Measurements from ENCODE around the gene TATDN3. TPM values are rescaled to one million over a fixed set of nuclear protein-coding genes. Genes with fewer than 3 reads are reported as not detected.

TATDN3 gene
- total and polyA plus RNA-seq, 2 experiments from 2014 or later = 8.8 to 14.3 TPM

DNA sequence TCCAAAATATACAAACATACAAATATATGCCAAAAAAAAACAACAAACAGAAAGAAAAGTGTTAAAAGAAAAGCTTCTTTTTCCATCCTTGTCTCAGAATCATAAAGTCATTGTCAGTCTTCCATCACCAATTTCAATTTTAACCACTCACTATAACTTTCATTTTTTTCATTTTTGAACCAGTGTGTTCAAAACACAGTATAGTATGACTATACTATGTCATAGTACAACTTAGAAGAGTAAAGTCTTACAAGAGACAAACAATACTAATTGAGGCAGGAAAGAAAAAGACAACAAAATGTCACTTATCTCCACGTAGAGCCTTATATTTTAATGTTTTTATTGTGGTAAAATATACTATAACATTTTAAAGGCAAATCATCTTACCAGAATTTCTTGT is 7.7 kb upstream of the TATDN3 start:
- DNase-seq (ENCODE audit: low spot score) = no peak
- Histone ChIP-seq H3K27ac (no peak overlapping the region), H3K27me3 (no peaks in the 10 kb centered on the region), H3K9me2 (replicated peaks; ENCODE audit: insufficient read depth) (no peaks in the 10 kb centered on the region), H3K79me2 (peaks cover 16% of the 10 kb centered on the region), H3K4me1 (ENCODE audit: insufficient read depth) (no peaks in the 10 kb centered on the region), H3K9me3 (ENCODE audit: low read depth) (no peaks in the 10 kb centered on the region), H3K4me3 (no peak overlapping the region), H2AFZ (no peak overlapping the region), H3K4me2 (no peak overlapping the region), H3K36me3 (replicated peaks; ENCODE audit: insufficient read depth, low read depth) (no peaks in the 10 kb centered on the region), H4K20me1 (ENCODE audit: insufficient read depth, poor library complexity, severe bottlenecking) (no peaks in the 10 kb centered on the region)
- 94% methylated on average over 1 of the region's 1 CpG for WGBS (ENCODE audit: low lambda C conversion rate, missing lambda C conversion rate)
- TF ChIP-seq, protein P1, sequence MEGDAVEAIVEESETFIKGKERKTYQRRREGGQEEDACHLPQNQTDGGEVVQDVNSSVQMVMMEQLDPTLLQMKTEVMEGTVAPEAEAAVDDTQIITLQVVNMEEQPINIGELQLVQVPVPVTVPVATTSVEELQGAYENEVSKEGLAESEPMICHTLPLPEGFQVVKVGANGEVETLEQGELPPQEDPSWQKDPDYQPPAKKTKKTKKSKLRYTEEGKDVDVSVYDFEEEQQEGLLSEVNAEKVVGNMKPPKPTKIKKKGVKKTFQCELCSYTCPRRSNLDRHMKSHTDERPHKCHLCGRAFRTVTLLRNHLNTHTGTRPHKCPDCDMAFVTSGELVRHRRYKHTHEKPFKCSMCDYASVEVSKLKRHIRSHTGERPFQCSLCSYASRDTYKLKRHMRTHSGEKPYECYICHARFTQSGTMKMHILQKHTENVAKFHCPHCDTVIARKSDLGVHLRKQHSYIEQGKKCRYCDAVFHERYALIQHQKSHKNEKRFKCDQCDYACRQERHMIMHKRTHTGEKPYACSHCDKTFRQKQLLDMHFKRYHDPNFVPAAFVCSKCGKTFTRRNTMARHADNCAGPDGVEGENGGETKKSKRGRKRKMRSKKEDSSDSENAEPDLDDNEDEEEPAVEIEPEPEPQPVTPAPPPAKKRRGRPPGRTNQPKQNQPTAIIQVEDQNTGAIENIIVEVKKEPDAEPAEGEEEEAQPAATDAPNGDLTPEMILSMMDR (IDR thresholded peaks at IDR 0.05; ENCODE audit: poor library complexity) = no peak
- TF ChIP-seq EZH2phosphoT487 (IDR thresholded peaks at IDR 0.05; ENCODE audit: low read depth, severe bottlenecking, unreplicated experiment) = no peak
- TF ChIP-seq EZH2 (IDR thresholded peaks at IDR 0.05; ENCODE audit: borderline replicate concordance) = no peak

DNA sequence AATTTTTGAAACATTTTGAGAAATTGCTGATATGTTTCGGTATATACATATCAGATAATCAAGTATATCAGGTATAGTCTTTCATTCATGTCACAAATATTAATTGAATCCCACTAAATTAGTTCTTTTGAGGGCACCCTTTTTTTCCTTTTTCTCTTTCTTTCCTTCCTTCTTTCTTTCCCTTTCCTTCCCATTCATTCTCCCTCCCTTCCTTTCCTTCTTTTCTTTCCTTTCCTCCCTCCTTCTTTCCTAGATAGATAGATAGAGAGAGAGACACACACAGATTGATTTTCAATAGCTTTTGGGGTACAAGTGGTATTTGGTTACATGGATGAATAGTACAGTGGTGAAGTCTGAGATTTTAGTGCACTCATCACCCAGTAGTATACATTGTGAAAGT is 5.8 kb upstream of the TATDN3 start:
- WGBS (ENCODE audit: low lambda C conversion rate, missing lambda C conversion rate) = 97% methylated on average over 1 of the region's 1 CpG
- H3K9me2 ChIP-seq (replicated peaks; ENCODE audit: insufficient read depth) = no peaks in the 10 kb centered on the region
- H3K27ac ChIP-seq = no peak overlapping the region
- no peaks in the 10 kb centered on the region for H4K20me1 ChIP-seq (ENCODE audit: insufficient read depth, poor library complexity, severe bottlenecking)
- no peak overlapping the region for H3K4me2 ChIP-seq
- peaks cover 35% of the 10 kb centered on the region for H3K79me2 ChIP-seq
- TF ChIP-seq EZH2phosphoT487 (IDR thresholded peaks at IDR 0.05; ENCODE audit: low read depth, severe bottlenecking, unreplicated experiment) = no peak
- H3K36me3 ChIP-seq (replicated peaks; ENCODE audit: insufficient read depth, low read depth) = no peaks in the 10 kb centered on the region
- H3K4me3 ChIP-seq = no peak overlapping the region
- H3K9me3 ChIP-seq (ENCODE audit: low read depth) = no peaks in the 10 kb centered on the region
- no peak for DNase-seq (ENCODE audit: low spot score)
- no peak overlapping the region for H2AFZ ChIP-seq
- H3K27me3 ChIP-seq = no peaks in the 10 kb centered on the region
- no peaks in the 10 kb centered on the region for H3K4me1 ChIP-seq (ENCODE audit: insufficient read depth)

DNA sequence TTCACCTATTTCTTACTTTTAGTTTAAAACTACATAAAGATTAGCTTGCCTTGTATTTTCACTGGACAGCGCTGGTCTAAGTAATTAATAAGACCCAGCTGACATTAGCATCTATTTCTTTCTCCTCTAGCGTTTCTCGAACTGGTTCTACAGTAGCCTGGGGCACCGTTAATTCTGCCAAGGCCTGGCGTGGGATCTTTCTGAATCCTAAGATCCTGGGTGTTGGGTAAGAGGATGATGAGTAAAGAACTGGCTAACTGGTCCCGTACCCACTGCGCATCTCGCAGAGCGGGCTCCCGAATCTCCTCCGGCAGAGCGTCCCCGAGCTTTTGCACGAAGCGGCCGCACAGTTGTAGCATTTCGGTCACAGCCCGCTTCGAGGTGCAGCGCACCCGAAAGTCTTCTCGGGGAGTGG is 426 bp upstream of the TATDN3 start:
- Histone ChIP-seq H3K9me2 (replicated peaks; ENCODE audit: insufficient read depth) (no peaks in the 10 kb centered on the region), H4K20me1 (ENCODE audit: insufficient read depth, poor library complexity, severe bottlenecking) (no peaks in the 10 kb centered on the region), H3K79me2 (peaks cover 44% of the 10 kb centered on the region), H3K9me3 (ENCODE audit: low read depth) (no peaks in the 10 kb centered on the region), H3K4me2 (peak overlapping the region; percentile 79), H3K36me3 (replicated peaks; ENCODE audit: insufficient read depth, low read depth) (no peaks in the 10 kb centered on the region), H3K4me3 (peak overlapping the region; percentile 87), H3K27ac (peak overlapping the region; percentile 98), H2AFZ (peak overlapping the region; percentile 72), H3K4me1 (ENCODE audit: insufficient read depth) (peaks cover 13% of the 10 kb centered on the region), H3K27me3 (no peaks in the 10 kb centered on the region)
- TF ChIP-seq EZH2phosphoT487 (IDR thresholded peaks at IDR 0.05; ENCODE audit: low read depth, severe bottlenecking, unreplicated experiment) (no peak), EZH2 (IDR thresholded peaks at IDR 0.05; ENCODE audit: borderline replicate concordance) (no peak)
- TF ChIP-seq, protein P1 (IDR thresholded peaks at IDR 0.05; ENCODE audit: poor library complexity) = no peak
- DNase-seq (ENCODE audit: low spot score) = no peak
- 1% methylated on average over 22 of the region's 22 CpGs for WGBS (ENCODE audit: low lambda C conversion rate, missing lambda C conversion rate)

DNA sequence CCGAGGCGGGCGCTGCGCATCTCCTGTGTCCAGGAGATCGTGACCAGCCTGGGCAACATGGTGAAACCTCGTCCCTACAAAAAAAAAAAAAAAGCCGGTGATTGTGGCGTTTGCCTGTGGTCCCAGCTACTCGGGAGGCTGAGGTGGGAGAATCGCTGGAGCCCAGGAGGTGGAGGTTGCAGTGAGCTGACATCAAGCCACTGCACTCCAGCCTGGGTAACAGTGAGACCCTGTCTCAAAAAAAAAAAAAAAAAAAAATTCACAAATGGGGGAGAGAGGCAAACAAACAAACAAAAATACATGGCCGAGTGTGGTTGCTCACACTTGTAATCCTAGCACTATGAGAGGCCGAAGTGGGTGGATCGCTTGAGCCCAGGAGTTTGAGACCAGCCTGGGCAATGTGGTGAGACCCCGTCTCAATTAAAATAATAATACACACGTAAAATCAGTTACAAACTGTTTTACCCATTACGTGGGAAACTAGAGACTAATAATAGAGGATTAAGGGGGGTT is 758 bp downstream of the TATDN3 start:
- Histone ChIP-seq H4K20me1 (ENCODE audit: insufficient read depth, poor library complexity, severe bottlenecking) (no peaks in the 10 kb centered on the region), H3K4me1 (ENCODE audit: insufficient read depth) (peaks cover 13% of the 10 kb centered on the region), H3K9me3 (ENCODE audit: low read depth) (no peaks in the 10 kb centered on the region), H3K27me3 (no peaks in the 10 kb centered on the region), H3K4me3 (peak overlapping the region; percentile 44), H3K4me2 (peak overlapping the region; percentile 81), H3K36me3 (replicated peaks; ENCODE audit: insufficient read depth, low read depth) (no peaks in the 10 kb centered on the region), H3K9me2 (replicated peaks; ENCODE audit: insufficient read depth) (no peaks in the 10 kb centered on the region), H3K79me2 (peaks cover 43% of the 10 kb centered on the region), H3K27ac (peak overlapping the region; percentile 98), H2AFZ (peak overlapping the region; percentile 87)
- 25% methylated on average over 16 of the region's 16 CpGs for WGBS (ENCODE audit: low lambda C conversion rate, missing lambda C conversion rate)
- TF ChIP-seq EZH2phosphoT487 (IDR thresholded peaks at IDR 0.05; ENCODE audit: low read depth, severe bottlenecking, unreplicated experiment) = no peak
- no peak for DNase-seq (ENCODE audit: low spot score)
